ENCODE results near the gene KCNK17.

Gene KCNK17

GRCh38 chr6:39266782-39267355 is 47.4 kb downstream of the KCNK17 start:
- DNase-seq (ENCODE audit: low spot score) = no peak

GRCh38 chr6:39266375-39266774 is 47.8 kb downstream of the KCNK17 start:
- DNase-seq (ENCODE audit: low spot score) = no peak

GRCh38 chr6:39263303-39264037 is 50.7 kb downstream of the KCNK17 start:
- no peak for DNase-seq (ENCODE audit: low spot score)

- no peak for DNase-seq (ENCODE audit: low spot score)
Measured at GRCh38 chr6:39261751-39262150, 52.5 kb downstream of the KCNK17 start.

- DNase-seq (ENCODE audit: low spot score) = no peak
Measured at GRCh38 chr6:39260953-39261352, 53.3 kb downstream of the KCNK17 start.

- DNase-seq (ENCODE audit: low spot score) = no peak
Measured at GRCh38 chr6:39260456-39260855, 53.8 kb downstream of the KCNK17 start.

GRCh38 chr6:39256294-39256940 is 57.8 kb downstream of the KCNK17 start:
- DNase-seq (ENCODE audit: low spot score) = no peak

GRCh38 chr6:39254999-39255535 is 59.2 kb downstream of the KCNK17 start:
- no peak for DNase-seq (ENCODE audit: low spot score)

GRCh38 chr6:39251406-39251805 is 62.8 kb downstream of the KCNK17 start:
- DNase-seq (ENCODE audit: low spot score) = no peak

GRCh38 chr6:39250507-39250906 is 63.7 kb downstream of the KCNK17 start:
- no peak for DNase-seq (ENCODE audit: low spot score)

- DNase-seq (ENCODE audit: low spot score) = no peak
Measured at GRCh38 chr6:39249278-39249677, 64.9 kb downstream of the KCNK17 start.

Measured in kidney capillary endothelial cell (primary cell).